SK-N-MC (cell line): Measurements from ENCODE around the gene SPINT3.

Experiments used
- EZH2 ChIP-seq: fragments of 200-600 bp; sonication (generic); IDR thresholded peaks from one replicate; pipeline ENCODE4 v1.6.1; 2017; ENCODE audit warnings: antibody characterized with exemption
- POLR2AphosphoS5 ChIP-seq: IDR thresholded peaks from 2 replicates; pipeline ENCODE4 v1.6.1; 2012; ENCODE audit warnings: mild to moderate bottlenecking, low read depth, low read length, borderline replicate concordance

DNA sequence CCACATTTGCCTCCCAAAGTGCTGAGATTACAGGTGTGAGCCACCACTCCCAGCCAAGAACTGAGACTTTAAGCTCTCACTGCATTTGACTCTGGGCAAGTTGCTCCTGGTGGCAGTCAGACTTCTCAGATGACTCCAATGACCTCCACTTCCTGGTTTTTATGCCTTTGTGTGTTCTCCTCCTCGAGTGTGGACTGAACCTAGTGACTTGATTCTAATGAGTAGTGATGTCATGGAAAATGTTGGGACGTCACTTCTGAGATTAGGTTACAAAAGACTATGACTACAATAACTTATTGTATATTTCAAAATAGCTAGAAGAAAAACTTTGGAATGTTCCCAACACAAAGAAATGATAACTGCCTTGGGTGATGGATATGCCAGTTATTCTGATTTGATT lies 12.0 kb downstream of the SPINT3 start:
- TF ChIP-seq EZH2, result no peak
- no peak for TF ChIP-seq POLR2AphosphoS5
